Large intestine (tissue), 12 donors: Measurements from ENCODE around the gene HIF1A. TPM values are rescaled to one million over a fixed set of nuclear protein-coding genes. Genes with fewer than 3 reads are reported as not detected.

Experiments
- DNase-seq, 2 donors: peaks; one replicate each; pipeline versions ENCODE4 v3.0.0 to v3.0.0-alpha.2; 2013
- H3K27ac ChIP-seq: one replicate; pipeline ENCODE4 v1.5.1; 2013; ENCODE audit warnings: low read length
- H3K27me3 ChIP-seq: 2 replicates; pipeline ENCODE4 v1.6.1; 2013; ENCODE audit warnings: low read length; ENCODE audit not compliant: control insufficient read depth, insufficient read depth
- H3K36me3 ChIP-seq: 2 replicates; pipeline ENCODE4 v1.6.1; 2013; ENCODE audit warnings: low read length; ENCODE audit not compliant: control insufficient read depth, insufficient read depth
- H3K4me1 ChIP-seq: one replicate; pipeline ENCODE4 v1.6.1; 2013; ENCODE audit warnings: low read length; ENCODE audit not compliant: control insufficient read depth, insufficient read depth
- H3K4me3 ChIP-seq: one replicate; pipeline ENCODE4 v1.5.1; 2013; ENCODE audit warnings: low read length
- H3K9me3 ChIP-seq: one replicate; pipeline ENCODE4 v1.6.1; 2013; ENCODE audit warnings: mild to moderate bottlenecking, low read depth, low read length, moderate library complexity; ENCODE audit not compliant: control insufficient read depth
- WGBS: methylation state at CpG from one replicate; pipeline ENCODE4 v1.1.5; 2013; ENCODE audit warnings: low lambda C conversion rate; ENCODE audit not compliant: insufficient coverage; 5-methylcytosine and 5-hydroxymethylcytosine counted together
- long read RNA-seq, 11 donors: transcript quantifications; one replicate each; lab custom pipeline, GENCODE V29; 2026
- polyA plus RNA-seq: library from polyadenylated mRNA; unstranded; fragments of 120-200 nt; gene quantifications from one replicate; pipeline ENCODE4 v1.2.1, GENCODE V29; 2013

HIF1A gene
- 56.7 TPM for polyA plus RNA-seq
- long read RNA-seq, donor 1, partial matches to known transcripts: 0 of 1 reads
- long read RNA-seq, donor 1, other reads (novel, unspliced or antisense): 0 of 1 reads
- long read RNA-seq, donor 2, partial matches to known transcripts: 6 of 12 reads
- long read RNA-seq, donor 2, other reads (novel, unspliced or antisense): 0 of 12 reads
- long read RNA-seq, donor 3: 0 reads
- long read RNA-seq, donor 4: 0 reads
- long read RNA-seq, donor 5, partial matches to known transcripts: 0 of 4 reads
- long read RNA-seq, donor 5, other reads (novel, unspliced or antisense): 0 of 4 reads
- long read RNA-seq, donor 6, partial matches to known transcripts: 42 of 47 reads
- long read RNA-seq, donor 6, other reads (novel, unspliced or antisense): 0 of 47 reads
- long read RNA-seq, donor 7, partial matches to known transcripts: 0 of 3 reads
- long read RNA-seq, donor 7, other reads (novel, unspliced or antisense): 0 of 3 reads
- long read RNA-seq, donor 8, transcript HIF1A-202 (15 exons, 3,919 nt): major isoform, 6 of 64 reads
- long read RNA-seq, donor 8, partial matches to known transcripts: 50 of 64 reads
- long read RNA-seq, donor 8, other reads (novel, unspliced or antisense): 0 of 64 reads
- long read RNA-seq, donor 9, partial matches to known transcripts: 0 of 3 reads
- long read RNA-seq, donor 9, other reads (novel, unspliced or antisense): 0 of 3 reads
- long read RNA-seq, donor 10, partial matches to known transcripts: 0 of 5 reads
- long read RNA-seq, donor 10, other reads (novel, unspliced or antisense): 0 of 5 reads
- long read RNA-seq, donor 11, partial matches to known transcripts: 0 of 4 reads
- long read RNA-seq, donor 11, other reads (novel, unspliced or antisense): 0 of 4 reads

DNA sequence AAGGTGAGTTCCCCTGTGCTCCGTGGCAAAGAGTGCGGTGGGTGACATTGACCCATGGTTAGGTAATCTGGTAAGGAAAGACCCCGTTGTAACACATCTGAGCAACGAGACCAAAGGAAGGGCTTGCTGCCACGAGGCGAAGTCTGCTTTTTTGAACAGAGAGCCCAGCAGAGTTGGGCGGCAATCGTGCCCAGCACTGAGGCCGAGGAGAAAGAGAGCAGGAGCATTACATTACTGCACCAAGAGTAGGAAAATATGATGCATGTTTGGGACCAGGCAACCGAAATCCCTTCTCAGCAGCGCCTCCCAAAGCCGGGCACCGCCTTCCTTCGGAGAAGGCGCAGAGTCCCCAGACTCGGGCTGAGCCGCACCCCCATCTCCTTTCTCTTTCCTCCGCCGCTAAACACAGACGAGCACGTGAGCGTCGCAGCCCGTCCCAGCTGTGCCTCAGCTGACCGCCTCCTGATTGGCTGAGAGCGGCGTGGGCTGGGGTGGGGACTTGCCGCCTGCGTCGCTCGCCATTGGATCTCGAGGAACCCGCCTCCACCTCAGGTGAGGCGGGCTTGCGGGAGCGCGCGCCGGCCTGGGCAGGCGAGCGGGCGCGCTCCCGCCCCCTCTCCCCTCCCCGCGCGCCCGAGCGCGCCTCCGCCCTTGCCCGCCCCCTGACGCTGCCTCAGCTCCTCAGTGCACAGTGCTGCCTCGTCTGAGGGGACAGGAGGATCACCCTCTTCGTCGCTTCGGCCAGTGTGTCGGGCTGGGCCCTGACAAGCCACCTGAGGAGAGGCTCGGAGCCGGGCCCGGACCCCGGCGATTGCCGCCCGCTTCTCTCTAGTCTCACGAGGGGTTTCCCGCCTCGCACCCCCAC, at the start of gene HIF1A:
TSS of gene HIF1A (plus strand) at position 684 of the 865 bp plus-strand sequence. CDS start 292 bp downstream, outside the sequence.
- Histone ChIP-seq H3K9me3 (peaks cover under 1% of the 10 kb centered on the region), H3K27ac (peak within 1 kb of the TSS; percentile 99), H3K4me3 (peak within 1 kb of the TSS; percentile 97), H3K4me1 (peaks cover 2% of the 10 kb centered on the region), H3K27me3 (no peaks in the 10 kb centered on the region), H3K36me3 (no peaks in the 10 kb centered on the region)
- WGBS: 0% methylated on average over 2 of the region's 68 CpGs
- peak; percentile 99 for DNase-seq

DNA sequence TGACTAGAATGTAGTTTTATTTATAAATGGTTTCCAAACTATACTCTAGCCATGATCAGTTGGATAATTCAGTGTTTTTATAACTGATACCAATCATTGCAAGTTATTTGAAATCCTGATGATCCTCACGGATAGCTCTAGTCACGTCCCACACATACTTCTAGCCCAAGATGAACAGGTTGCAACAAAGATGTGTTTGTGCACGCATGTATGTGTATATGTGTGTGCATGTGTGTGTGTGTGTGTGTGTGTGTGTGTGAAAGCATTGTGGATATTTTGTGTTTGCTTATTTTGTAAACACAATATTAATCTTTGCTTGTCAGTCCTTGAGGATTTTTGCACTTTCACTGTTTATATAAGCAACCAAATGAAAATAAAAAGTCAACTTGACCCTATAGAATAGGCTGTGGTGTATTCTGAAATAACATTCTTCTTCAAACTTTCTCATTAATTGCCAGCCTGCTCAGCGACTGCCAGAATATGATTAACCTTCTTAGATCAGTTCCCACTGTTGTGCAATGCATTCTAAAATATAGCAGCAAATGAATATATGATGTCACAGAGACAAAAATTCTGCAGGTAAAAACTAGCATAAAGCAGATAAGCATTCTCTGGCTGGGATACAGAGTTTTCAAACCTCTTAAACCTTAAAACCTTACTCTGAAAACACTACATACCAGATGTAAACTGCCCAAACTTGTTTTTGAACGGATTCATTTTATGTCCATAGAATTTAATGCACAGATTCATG, 48.8 kb upstream of the HIF1A start:
- Histone ChIP-seq H3K27ac (no peak overlapping the region), H3K9me3 (no peaks in the 10 kb centered on the region), H3K4me1 (no peaks in the 10 kb centered on the region), H3K36me3 (no peaks in the 10 kb centered on the region), H3K27me3 (no peaks in the 10 kb centered on the region), H3K4me3 (no peak overlapping the region)
- WGBS: no CpG with 5 or more reads among the region's 5 CpGs
- no peak for DNase-seq

DNA sequence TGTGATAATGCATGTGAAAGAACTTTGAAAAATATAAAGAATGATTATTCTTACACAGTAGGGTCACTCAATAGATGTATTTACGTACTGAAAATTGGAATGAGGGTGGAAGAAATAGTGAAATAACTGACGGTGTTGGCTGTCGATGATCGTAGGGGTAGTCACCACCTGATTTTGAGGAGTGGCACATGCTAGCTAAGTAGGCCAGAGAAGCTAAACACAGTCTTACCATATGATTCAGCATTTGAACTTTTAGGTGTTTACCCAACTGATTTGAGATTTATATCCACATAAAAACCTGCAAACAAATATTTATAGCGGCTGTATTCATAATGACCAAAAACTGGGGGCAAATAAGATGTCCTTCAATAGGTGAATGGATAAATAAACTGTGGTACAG, 47.6 kb upstream of the HIF1A start:
- 83% methylated on average over 1 of the region's 5 CpGs for WGBS
- no peaks in the 10 kb centered on the region for H3K4me1 ChIP-seq
- no peak overlapping the region for H3K27ac ChIP-seq
- no peak overlapping the region for H3K4me3 ChIP-seq
- peaks cover 4% of the 10 kb centered on the region for H3K27me3 ChIP-seq
- H3K36me3 ChIP-seq: no peaks in the 10 kb centered on the region
- DNase-seq: no peak
- H3K9me3 ChIP-seq: no peaks in the 10 kb centered on the region

DNA sequence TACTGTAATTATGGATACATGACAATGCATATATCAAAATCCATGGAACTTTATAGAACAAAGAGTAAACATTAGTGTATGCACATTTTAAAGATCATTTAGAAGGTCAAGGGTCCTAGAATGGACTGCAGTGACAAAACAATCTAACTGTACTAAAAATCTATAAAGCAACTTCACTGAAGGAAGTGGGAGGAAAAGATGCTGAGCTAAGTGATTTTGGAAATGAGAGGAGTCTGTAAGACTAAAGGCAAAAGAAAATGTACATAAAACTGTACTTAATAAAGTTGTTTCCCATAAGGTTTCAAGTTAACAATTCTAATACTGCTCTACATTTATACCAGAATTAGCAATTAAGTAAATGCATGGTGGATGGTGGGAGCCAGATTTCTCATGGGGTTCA, 46.9 kb upstream of the HIF1A start:
- no peaks in the 10 kb centered on the region for H3K4me1 ChIP-seq
- H3K4me3 ChIP-seq: no peak overlapping the region
- no peaks in the 10 kb centered on the region for H3K36me3 ChIP-seq
- H3K27me3 ChIP-seq: peaks cover 4% of the 10 kb centered on the region
- DNase-seq: no peak
- H3K27ac ChIP-seq: no peak overlapping the region
- no peaks in the 10 kb centered on the region for H3K9me3 ChIP-seq

DNA sequence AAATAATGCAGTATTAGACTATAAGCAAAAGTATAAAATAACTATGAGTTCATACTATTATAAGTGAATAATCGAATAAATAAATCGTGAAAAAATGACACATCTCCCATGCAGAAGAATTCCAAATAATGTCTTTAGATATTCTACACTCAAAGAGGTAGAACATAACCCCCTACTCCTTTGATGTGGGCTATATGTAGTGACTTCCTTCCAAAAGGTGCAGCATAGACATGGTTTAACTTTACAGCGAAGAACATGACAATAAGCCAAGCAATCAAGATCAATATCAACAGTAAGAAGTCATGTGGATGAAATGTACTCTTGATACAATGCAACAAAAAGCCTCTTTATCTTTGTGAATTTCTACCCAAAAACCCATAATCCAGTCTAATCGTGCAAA, 46.0 kb upstream of the HIF1A start:
- no peak overlapping the region for H3K4me3 ChIP-seq
- H3K9me3 ChIP-seq: no peaks in the 10 kb centered on the region
- 100% methylated on average over 2 of the region's 4 CpGs for WGBS
- no peak overlapping the region for H3K27ac ChIP-seq
- H3K27me3 ChIP-seq: peaks cover 7% of the 10 kb centered on the region
- DNase-seq: no peak
- no peaks in the 10 kb centered on the region for H3K4me1 ChIP-seq
- H3K36me3 ChIP-seq: no peaks in the 10 kb centered on the region

DNA sequence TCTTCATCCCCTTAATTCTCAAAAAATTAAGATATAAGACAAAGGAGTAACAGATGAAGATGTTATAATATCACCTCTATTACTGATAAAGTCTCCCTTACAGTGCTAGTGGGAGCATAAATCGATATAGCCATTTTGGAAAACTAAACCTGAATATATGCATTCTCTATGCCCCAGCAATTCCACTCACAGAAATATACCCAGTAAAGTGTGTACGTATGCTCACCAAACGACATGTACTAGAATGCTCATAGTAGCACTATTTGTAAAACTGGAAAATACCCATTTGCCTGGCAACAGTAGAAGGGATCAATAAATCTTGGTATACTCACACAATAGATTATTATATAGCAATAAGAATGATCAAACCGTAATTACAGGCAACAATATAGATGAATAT, 44.0 kb upstream of the HIF1A start:
- Histone ChIP-seq H3K36me3 (no peaks in the 10 kb centered on the region), H3K4me1 (no peaks in the 10 kb centered on the region), H3K4me3 (no peak overlapping the region), H3K27ac (no peak overlapping the region), H3K9me3 (no peaks in the 10 kb centered on the region), H3K27me3 (peaks cover 7% of the 10 kb centered on the region)
- WGBS: 83% methylated on average over 1 of the region's 4 CpGs
- no peak for DNase-seq

DNA sequence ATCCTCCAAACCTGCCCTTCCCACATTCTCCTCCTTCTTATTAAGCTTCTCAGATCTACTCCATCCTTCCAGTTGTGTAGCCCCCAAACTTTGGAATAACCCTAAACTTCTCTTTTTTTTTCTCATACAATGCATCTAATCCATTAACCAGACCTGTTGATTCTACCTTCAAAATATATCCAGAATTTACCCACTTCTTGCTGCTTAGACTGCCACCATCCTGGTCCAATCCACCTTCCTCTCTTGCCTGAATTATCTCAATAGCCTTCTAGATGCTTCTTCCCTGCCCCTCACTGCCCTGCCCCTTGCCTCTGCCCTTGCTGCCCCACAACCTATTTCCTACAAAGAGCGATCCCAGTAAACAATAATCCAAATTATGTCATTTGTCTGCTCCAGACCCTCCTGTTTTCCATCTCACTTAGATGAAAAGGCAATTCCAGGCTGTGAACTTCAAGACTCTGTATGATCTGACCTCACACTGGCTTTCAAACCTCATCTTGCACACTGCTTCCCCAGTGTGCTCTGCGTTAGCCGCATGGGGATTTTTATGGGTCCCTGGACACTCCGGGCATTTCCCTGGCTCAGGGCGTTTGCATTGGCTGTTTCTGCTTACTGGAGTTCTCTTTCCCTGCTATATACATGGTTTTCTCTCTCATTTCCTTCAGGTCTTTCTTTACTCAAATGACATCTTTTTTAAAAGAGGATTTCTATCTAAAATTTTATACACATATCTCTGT, 42.6 kb upstream of the HIF1A start:
- DNase-seq: no peak
- H3K4me1 ChIP-seq: no peaks in the 10 kb centered on the region
- no peak overlapping the region for H3K4me3 ChIP-seq
- H3K9me3 ChIP-seq: no peaks in the 10 kb centered on the region
- no peak overlapping the region for H3K27ac ChIP-seq
- H3K27me3 ChIP-seq: peaks cover 7% of the 10 kb centered on the region
- no peaks in the 10 kb centered on the region for H3K36me3 ChIP-seq
- WGBS: 60% methylated on average over 1 of the region's 5 CpGs

DNA sequence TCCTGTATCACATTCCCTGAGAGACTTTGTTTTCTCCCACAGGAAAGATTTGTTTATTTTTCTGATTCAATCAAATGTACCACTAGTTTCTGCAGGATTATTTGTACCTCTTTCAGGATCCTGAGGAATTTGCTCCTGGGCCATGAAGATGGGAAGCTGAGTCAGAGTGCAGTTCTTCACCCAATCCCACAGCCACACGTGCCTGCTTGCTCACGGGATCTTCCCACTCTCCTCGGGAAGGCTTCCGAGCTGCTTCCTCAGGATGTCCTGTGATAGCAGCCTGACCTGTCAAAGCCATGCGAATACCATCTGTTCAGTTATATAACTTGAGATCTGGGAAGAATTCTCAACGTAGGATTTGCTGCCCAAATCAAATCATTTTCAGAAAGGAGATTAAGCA, 41.8 kb upstream of the HIF1A start:
- DNase-seq: no peak
- no CpG with 5 or more reads among the region's 6 CpGs for WGBS
- no peaks in the 10 kb centered on the region for H3K9me3 ChIP-seq
- no peak overlapping the region for H3K4me3 ChIP-seq
- no peaks in the 10 kb centered on the region for H3K4me1 ChIP-seq
- no peaks in the 10 kb centered on the region for H3K36me3 ChIP-seq
- no peak overlapping the region for H3K27ac ChIP-seq
- H3K27me3 ChIP-seq: peaks cover 7% of the 10 kb centered on the region

DNA sequence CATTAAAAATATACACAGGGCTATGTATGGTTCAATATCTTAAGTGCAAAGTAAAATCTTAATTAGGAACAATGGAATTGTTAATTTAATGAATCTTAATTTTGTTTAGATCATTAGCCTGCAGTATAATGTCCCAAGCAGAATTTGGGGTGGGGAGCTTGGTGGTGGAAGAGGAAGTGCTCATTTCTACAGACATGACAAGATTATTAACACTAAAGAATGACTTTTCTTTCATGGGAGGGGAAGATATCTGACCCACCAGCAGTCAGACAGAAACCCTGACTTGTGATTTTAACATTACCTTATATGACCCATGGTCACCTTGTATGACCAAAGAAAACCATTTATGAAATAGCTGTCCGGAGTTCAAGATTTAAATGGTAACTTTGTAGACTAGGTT, 41.3 kb upstream of the HIF1A start:
- no peaks in the 10 kb centered on the region for H3K4me1 ChIP-seq
- no peak overlapping the region for H3K27ac ChIP-seq
- H3K9me3 ChIP-seq: no peaks in the 10 kb centered on the region
- H3K27me3 ChIP-seq: peaks cover 7% of the 10 kb centered on the region
- 100% methylated on average over 1 of the region's 1 CpG for WGBS
- H3K36me3 ChIP-seq: no peaks in the 10 kb centered on the region
- no peak for DNase-seq
- no peak overlapping the region for H3K4me3 ChIP-seq
